Retina (tissue), 1 donor: ENCODE data around the gene CSNK1G1.
"Not testable (repeated sequence)": the region's sequence is repeated elsewhere in the genome, so short reads cannot be mapped to it uniquely, and the experiment has no call there.

Experiments
- DNase-seq: peaks from one replicate; pipeline ENCODE4 v3.0.0-alpha.2; 2016

CSNK1G1 gene

DNA sequence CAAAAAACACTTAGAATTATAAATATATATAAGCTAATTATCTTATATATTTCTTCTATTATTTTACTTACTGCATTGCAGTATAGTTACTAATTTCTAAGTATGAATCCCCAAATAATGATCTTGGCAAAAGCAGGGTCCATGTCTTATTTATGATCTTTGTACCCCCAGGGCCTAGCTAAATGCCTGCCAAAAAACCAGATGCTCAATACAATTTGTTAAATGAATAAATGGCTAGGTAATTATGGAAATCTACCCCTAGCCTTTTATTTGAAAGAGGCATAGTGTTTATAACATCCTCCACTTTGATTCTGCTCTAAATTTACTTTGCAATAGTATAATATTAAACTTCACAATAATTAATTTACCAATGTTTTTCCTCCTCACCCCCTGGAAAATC lies 69.5 kb downstream of the CSNK1G1 start:
- no peak for DNase-seq

DNA sequence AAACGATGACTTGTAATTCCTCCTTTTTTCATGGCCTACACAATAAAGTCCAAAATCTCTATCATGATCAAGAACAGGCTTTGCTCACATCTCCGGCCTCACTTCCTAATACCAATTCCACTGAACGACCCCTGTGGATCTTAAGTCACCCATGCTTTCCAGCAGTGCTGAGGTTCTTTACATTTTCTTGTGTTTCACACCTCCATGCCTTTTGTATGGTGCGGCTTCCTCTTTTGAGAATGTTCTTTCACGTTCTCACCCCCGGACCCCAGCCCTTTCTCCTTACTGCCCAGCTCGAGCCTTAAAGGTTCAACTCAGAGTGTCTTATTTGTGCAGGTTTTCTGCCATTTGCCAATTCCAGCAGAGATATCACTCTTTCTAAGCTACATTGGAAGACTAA lies 70.1 kb downstream of the CSNK1G1 start:
- no peak for DNase-seq

DNA sequence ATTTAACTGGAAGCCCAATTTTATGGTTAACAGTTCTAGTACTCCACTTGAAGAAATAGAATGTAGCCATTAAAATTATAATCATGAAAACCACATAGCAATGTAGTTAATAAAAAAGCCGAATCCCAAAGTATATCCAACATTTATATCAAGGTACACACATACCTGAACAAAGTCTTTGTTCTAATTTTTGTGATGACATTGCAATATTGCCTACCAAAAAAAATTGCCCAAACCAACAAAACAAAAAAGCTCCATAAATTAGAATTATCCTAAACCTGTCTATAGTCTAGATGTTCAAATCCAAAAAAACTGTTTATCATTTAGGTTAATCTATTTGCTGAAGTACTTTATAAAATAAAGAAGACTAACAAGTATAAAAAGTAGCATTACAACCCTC lies 70.8 kb downstream of the CSNK1G1 start:
- no peak for DNase-seq

DNA sequence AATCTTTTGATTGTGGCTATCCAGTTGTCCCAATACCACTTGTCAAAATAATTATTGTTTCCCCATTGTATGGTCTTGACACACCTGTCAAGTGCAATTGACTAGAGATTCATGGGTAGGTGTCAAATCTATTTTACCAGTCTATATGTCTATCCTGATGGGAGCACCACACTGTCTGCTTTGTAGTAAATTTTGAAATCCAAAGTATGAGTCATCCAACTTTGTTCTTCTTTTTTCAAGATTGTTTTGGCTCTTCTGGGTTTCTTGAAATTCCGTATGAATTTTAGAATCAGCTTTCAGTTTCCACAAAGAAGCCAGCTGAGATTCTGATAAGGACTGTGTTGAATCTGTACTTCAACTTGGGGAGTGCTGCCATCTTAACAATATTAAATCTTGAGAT lies 71.9 kb downstream of the CSNK1G1 start:
- DNase-seq = no peak

DNA sequence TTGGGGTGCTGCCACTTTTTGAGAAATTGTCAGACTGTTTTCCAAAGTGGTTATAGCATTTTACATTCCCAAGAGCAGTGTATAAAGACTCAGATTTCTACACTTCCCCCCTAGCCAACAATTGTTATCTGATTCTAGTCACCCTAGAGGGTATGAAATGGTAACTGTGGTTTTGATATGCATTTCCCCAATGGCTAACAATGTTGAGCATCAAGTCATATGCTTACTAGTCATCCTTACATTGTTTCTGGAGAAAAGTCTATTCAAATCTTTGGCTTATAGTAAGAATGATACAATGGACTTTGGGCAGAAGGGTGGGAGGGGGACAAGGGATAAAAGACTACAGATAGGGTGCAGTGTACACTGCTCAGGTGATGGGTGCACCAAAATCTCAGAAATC lies 73.3 kb downstream of the CSNK1G1 start:
- no peak for DNase-seq

DNA sequence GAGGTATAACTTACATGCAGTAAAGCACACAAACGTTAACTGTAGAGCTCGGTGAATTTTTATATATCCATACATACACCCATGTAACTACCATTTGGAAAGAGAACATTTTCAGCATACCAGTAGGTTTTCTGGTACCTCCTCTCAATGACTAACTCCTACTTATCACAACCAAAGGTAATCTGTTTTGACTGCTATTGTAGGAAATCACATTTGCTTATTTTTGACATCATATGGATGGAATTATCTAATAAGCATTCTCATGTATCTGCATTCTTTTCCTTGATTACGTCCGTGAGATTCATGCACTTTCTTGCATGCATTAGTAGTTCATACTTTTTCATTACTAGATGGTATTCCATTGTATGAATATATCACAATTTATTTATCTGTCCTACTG lies 76.8 kb downstream of the CSNK1G1 start:
- no peak for DNase-seq

DNA sequence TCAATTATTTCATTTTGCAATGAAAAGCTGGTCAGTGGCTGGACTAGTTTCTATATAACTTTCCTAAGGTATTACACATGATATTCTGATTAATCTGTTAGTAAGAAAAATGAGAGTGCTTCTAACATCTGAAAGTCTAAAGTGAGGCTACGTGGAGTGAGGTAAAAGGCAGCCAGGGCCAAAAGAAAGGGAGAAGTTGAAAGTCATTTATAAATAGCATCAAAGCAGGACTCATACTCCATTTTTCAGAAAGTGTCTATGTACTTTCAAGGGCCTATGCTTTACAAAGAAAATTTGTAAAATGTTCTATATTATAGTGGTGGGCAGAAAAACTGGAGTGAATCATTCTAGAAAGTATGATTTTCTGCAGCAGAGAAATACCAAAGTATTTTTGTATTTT lies 80.0 kb downstream of the CSNK1G1 start:
- DNase-seq = no peak

DNA sequence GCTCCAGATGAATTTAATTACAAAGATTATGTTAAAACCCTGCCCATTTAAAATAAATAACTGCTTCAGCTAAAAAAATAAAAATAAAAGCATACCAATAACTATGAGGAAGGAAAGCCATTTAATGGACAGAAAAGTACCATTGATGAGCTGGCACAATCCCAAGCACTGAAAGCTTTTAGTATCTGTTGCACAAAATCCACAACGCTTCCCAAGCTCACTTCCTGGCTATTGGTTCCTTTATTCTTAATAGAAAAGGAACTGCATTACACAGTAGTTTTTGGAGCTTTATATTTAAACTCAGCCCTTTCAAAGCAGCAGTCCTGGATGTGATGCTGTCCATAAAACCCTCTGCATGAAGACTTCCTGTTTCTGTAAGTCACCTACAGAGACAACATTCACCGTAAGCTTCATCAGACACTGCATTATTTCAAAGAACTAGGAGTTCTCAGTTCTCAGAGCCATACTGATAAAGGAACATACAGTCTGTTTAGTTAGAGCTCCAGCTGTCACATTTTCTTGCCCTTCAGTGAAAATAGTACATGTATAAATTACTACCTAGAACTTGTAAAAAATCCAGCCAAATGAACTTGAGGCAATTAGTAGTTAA lies 81.5 kb downstream of the CSNK1G1 start:
- DNase-seq = no peak

DNA sequence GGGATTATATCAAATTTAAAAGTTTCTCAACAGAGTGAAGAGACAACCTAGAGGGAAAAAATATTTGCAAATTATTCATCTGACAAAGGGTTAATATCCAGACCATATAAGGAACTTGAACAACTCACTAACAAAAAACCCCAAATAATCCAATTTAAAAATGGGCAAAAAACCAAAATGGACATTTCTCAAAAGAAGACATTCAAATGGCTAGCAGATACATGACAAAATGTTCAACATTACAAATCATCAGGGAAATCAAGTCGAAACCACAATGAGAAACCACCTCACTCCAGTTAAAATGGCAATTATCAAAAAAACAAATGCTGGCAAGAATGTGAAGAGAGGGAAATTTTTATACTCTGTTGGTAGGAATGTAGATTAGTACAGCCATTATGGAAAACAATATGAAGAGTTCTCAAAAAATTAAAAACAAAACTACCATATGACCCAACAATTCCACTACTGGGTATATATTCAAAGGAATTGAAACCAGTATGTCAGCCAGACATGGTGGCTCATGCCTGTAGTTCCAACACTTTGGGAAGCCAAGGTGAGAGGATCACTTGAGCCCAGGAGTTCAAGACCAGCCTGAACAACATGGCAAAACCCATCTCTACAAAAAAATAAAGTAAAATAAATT lies 88.5 kb downstream of the CSNK1G1 start:
- DNase-seq = no peak

DNA sequence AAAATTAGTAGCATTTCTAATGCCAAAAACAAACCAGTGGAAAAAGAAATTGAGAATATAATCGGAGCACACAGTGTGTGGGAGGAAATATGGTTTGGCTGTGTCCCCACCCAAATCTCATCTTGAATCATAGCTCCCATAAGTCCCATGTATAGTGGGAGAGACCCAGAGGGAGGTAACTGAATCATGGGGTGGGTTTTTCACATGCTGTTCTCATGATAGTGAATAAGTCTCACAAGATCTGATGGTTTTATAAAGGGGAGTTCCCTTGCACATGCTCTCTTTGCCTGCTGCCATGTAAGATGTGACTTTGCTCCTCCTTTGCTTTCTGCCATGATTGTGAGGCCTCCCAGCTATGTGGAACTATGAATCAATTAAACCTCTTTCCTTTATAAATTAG lies 90.8 kb downstream of the CSNK1G1 start:
- DNase-seq = not testable (repeated sequence)

DNA sequence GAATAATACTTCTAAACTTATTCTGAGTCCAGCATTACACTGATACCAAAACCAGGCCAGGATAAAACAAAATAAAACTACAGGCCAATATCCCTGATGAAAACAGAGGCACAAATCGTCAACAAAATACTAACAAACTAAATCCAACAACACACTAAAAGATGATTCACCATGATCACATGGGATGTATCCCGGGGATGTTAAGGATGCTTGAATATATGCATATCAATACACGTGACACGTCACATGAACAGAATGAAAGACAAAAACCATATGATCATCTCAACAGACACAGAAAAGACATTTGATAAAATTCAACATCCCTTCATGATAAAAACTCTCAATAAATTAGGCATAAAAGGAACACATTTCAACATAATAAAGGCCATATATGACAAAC lies 91.5 kb downstream of the CSNK1G1 start:
- DNase-seq = no peak

DNA sequence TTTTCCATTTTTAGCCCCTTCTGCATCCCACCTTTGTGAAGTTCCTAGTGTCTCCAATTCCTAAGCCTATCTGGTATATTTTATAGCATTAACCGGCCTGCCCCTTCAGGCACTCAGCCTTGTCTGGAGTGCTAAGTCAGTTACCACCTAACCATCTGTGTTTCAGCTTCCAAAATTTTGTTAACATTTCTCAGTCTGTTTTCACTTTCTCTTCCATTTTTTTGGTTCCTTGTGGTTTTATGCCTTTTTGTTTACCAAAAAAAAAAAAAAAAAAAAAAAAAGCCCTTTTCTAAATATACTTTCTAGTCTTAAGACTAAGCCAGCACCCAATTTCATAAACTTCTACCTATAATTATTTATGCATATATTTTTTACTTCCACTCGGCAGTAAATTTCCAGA lies 92.4 kb downstream of the CSNK1G1 start:
- DNase-seq = no peak

DNA sequence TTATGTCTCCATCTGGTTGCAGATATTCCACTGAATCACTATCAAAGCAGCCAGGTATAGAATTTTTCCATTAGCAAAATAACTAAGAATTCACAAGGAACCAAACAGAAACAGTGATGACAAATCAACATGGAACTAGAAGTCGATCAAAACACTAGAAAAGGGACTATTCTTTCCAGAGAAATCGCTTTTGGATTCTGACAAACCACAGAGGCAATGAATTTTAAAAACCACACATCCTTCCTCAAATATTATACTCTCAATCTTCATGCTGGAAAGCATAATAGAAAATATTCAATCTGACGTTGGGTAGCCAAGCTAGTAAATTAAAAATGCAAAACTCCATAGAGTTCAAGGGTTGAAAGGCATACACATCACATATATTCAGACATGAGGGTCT lies 99.9 kb downstream of the CSNK1G1 start:
- no peak for DNase-seq

DNA sequence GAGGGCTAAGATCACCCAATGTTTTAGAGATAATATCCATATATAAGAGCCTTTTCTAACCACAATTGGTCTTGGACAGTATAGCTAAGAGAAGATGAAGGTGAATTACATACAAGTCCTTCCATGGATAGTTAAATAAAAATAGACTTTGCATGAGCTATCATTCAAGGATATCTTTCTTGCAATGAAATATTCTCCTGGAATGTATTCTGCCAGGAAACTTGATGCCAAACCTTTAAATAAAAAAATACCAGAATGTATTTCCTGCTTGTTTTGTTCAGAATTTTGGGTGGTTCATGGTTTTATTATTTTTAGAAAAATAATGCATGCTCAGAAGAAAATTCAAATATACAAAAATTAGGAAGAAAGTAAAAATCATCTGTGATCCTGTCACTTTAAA lies 104.3 kb downstream of the CSNK1G1 start:
- no peak for DNase-seq

DNA sequence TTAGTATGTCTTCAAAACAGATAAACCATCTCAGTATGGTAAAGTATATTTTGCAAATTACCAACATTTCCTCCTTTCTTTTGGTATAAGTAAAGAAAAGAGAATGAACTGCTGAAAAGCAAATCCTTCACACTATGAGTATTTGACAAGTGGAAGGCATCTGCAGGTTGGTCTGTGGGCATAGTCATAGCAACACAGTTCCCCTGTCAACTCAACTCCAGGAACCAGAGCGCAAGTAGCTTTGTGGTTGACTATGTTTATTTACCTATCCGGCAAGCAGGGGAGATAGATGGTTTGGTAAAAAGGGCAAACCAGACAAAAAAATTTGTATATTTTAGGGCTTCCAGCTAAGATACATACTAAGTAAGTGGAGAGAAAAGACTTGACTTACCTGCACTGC lies 104.9 kb downstream of the CSNK1G1 start:
- DNase-seq = no peak

DNA sequence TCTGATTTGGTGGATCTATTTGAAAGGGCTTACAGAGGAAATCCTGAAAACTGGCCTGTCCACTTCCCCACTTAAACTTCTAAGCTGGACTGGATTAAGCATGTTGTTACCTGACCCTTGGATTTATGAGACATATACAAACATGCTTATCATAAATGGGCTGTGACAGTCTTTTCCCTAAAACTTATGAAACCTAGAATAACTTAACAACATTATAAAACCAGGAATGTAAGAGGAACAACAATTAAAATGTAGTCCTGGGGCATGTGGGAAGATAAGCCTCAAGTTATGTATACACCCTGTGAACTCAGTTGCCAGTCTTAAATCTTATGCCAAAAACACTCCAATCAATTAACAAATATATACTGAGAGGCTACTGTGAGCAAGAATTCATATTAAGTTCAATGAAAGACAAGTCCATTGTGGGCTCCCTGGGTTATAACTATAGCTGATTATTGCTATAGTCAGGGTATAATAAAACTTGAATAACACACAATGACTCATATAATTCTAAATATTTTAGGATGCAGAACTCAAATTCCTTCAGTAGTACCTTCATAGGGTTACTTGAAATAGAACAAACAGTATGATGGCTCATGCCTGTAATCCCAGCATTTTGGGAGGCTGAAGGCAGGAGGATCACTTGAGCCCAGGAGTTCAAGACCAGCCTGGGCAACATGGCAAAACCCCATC lies 105.9 kb downstream of the CSNK1G1 start:
- no peak for DNase-seq

DNA sequence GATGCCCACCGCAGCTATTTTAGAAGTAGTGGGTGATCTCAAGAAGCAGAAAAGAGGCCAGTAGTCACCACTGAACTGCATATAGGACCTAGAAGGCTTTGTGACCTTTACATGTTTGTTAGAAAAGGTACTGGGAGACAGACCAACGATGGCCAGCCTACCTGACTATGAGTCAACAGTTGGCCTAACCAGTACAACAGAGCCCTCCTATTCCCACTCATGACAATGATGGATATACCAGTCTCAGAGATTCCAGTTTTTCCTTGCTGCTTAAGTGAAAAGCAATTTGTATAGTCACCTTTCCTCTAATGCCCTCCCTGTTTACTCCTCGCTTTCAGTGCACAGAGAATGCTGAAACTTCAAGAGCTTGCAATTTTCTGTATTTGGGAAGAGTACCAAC lies 106.6 kb downstream of the CSNK1G1 start:
- DNase-seq = no peak

DNA sequence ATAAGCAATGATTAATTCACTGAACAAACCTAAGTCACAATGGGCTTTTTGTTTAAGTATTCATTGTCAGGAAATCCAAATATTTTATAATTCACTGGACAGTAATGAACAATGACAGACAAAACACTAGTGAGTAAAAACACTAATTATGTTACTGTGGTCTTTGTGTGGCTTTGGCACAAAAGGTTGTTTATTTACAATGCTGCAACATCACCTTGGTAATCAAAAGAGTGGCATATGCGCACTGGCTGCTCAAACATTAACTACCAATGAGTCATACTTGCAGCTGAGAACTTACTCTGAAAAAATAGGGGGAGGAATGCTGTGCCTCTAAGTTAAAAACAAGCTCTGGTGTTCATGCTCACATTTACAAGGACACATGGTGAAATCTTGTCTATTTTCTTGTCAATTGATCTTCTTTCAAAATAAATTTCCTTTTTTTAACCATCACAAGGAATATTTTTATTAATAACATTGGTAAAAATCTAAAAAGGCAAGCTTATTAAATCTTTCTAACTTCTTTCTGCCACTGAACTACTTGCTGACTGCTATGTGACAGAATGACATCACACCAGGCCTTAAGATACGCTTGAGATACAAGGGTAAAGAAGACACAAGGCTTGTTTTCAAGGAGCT lies 107.9 kb downstream of the CSNK1G1 start:
- DNase-seq = peak; percentile 17

DNA sequence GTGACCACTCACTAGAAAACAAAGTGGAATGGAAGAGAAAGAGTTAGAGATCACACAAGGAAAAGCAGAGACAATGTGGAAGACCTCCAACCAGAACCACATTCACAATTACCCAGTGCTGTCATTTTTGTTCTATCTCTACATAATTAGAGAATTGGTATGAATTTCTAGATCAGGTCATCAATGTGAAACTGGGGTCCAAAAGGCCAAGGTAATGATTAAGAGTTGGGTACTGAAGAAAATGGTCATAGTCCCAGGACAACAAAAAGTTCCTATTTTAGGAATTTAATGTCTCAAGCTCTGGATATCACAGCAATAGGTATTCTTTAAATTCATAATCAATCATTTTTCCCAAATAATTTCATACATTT lies 108.5 kb downstream of the CSNK1G1 start:
- DNase-seq = peak; percentile 4

DNA sequence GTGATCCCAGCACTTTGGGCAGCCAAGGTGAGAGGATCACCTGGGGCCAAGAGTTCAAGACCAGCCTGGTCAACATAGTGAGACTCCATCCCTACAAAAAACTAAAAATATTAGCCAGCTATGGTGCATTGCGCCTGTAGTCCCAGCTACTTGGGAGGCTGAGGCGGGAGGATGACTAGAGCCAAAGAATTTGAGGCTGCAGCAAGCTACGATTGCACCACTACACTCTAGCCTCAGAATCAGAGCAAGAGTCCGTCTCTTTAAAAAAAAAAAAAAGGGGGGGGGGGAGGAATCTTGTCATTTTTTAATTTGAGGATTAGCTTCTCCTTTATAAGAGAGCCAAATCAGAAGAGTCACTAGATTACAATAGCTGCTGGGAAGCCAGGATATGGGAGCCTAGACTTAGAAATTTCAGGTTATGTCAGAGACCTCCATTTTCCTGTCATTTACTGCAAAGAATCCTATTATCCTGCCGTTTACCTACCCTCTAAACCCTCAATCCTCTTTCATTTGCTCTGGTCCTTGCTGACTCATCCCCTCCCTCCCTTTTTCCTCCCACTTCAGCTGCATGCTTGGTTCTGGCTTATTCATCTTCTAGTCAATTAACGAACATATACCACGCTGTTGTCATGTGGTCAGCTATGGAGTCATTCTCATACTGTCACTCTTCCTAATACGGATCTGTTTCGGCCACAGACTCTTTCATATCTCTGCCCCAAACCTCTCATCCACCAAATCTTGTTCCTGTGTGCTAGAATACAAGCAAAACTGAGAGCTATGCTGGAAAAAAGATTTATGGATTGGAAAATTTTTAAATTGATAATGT lies 109.4 kb downstream of the CSNK1G1 start:
- DNase-seq = peak; percentile 6

DNA sequence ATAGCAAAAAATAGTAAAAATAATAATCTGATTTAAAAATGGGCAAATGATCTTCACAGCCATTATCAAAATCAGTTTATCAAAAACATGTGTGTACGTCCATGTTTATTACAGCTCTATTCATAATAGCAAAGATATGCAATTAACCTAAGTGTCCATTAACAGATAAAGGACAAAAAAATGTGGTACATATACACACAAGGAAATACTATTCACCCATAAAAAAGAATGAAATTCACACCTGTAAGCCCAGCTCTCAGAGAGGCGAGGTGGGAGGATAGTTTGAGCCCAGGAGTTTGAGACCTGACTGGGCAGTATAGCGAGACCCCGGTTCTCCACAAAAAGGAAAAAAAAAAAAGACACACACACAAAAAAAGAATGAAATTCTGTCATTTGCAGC lies 110.6 kb downstream of the CSNK1G1 start:
- DNase-seq = no peak

DNA sequence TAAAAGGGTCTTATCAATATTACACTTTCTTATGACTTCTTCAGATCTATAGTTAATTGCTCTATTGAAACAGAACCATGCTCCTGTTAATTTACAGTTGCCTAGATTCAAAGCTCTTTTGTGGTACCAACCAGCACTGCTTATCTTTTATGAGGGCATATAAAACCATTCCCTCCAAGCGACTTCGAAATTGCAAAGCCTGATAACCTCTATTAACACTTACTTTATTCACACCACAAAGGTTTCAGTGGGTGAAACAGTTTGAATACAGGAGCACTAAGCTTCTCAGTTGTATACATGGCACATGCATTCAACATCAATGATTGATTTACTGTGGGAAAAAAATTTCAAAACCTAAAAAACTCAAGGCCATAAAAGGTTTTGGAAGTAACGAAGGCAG lies 118.3 kb downstream of the CSNK1G1 start:
- DNase-seq = no peak
